ENCODE data around the gene MRPS5.
"Not testable (repeated sequence)": the region's sequence is repeated elsewhere in the genome, so short reads cannot be mapped to it uniquely, and the experiment has no call there.

The MRPS5 gene

GRCh38 chr2:95044601-95045000 is 77.0 kb downstream of the MRPS5 start:
- no peak for DNase-seq

- no peak for DNase-seq
Measured at GRCh38 chr2:95043300-95044093, 78.1 kb downstream of the MRPS5 start.

- no peak for DNase-seq
Measured at GRCh38 chr2:95042472-95043271, 78.9 kb downstream of the MRPS5 start.

GRCh38 chr2:95041824-95042442 is 79.7 kb downstream of the MRPS5 start:
- DNase-seq, result no peak

GRCh38 chr2:95041060-95041823 is 80.4 kb downstream of the MRPS5 start:
- no peak for DNase-seq

GRCh38 chr2:95040426-95040825 is 81.2 kb downstream of the MRPS5 start:
- DNase-seq, result no peak

GRCh38 chr2:95039978-95040377 is 81.6 kb downstream of the MRPS5 start:
- no peak for DNase-seq

GRCh38 chr2:95039363-95039762 is 82.2 kb downstream of the MRPS5 start:
- DNase-seq, result no peak

- no peak for DNase-seq
Measured at GRCh38 chr2:95038635-95039298, 82.8 kb downstream of the MRPS5 start.

GRCh38 chr2:95037841-95038585 is 83.6 kb downstream of the MRPS5 start:
- DNase-seq, result not testable (repeated sequence)

- DNase-seq, result no peak
Measured at GRCh38 chr2:95037384-95037839, 84.2 kb downstream of the MRPS5 start.

- no peak for DNase-seq
Measured at GRCh38 chr2:95036596-95037383, 84.8 kb downstream of the MRPS5 start.
